Measurements from ENCODE around the gene SNX8. TPM values are rescaled to one million over a fixed set of nuclear protein-coding genes. Genes with fewer than 3 reads are reported as not detected.

Gene SNX8
- total and polyA plus RNA-seq, 9 of the 15 experiments (the other 6 are each of a cell fraction or from before 2014, with no cell fraction given), result 2.7 to 51.6 (median 16.9) TPM

- TF ChIP-seq HES1 (IDR thresholded peaks at IDR 0.05; ENCODE audit: low read depth) (no peak), SMC3 (conservative IDR thresholded peaks at IDR 0.05; ENCODE audit: insufficient read depth, low read depth, low read length) (no peak), ESRRA (IDR thresholded peaks at IDR 0.05; ENCODE audit: borderline replicate concordance, low read depth) (no peak; the same call in 1 of the 2 replicates), PURB (CRISPR knock-in tag; IDR thresholded peaks at IDR 0.05; ENCODE audit: low read depth) (no peak), ZBTB8A (IDR thresholded peaks at IDR 0.05; ENCODE audit: partially characterized antibody) (no peak), THRB (CRISPR knock-in tag; conservative IDR thresholded peaks at IDR 0.05) (no peak), ERF (CRISPR knock-in tag; IDR thresholded peaks at IDR 0.05) (0 out of 2 replicates have a peak, but pooled peaks have one; percentile 59), HNRNPL (IDR thresholded peaks at IDR 0.05; ENCODE audit: low read depth, low read length) (0 out of 2 replicates have a peak, but pooled peaks have one; percentile 27), E2F6 (IDR thresholded peaks at IDR 0.05; ENCODE audit: borderline replicate concordance in 1 of 2, extremely low read depth in 1 of 2, insufficient read depth in 1 of 2, insufficient read length in 1 of 2, low read depth in 1 of 2, low read length in 1 of 2, poor library complexity in 1 of 2, severe bottlenecking in 1 of 2) (peak; percentile 100), ZBTB5 (IDR thresholded peaks at IDR 0.05) (no peak), EP300 (IDR thresholded peaks at IDR 0.05; ENCODE audit: low read length) (no peak), MTA3 (IDR thresholded peaks at IDR 0.05; ENCODE audit: borderline replicate concordance) (no peak), NFIC (IDR thresholded peaks at IDR 0.05) (no peak), L3MBTL2 (IDR thresholded peaks at IDR 0.05) (peak; percentile 100), TAF9B (IDR thresholded peaks at IDR 0.05; ENCODE audit: partially characterized antibody) (no peak), HDGF (IDR thresholded peaks at IDR 0.05) (no peak), CC2D1A (IDR thresholded peaks at IDR 0.05) (no peak), ETS1 (conservative IDR thresholded peaks at IDR 0.05; ENCODE audit: control insufficient read depth, low read depth, low read length) (peak; percentile 79)
- TF ChIP-seq, protein P1, sequence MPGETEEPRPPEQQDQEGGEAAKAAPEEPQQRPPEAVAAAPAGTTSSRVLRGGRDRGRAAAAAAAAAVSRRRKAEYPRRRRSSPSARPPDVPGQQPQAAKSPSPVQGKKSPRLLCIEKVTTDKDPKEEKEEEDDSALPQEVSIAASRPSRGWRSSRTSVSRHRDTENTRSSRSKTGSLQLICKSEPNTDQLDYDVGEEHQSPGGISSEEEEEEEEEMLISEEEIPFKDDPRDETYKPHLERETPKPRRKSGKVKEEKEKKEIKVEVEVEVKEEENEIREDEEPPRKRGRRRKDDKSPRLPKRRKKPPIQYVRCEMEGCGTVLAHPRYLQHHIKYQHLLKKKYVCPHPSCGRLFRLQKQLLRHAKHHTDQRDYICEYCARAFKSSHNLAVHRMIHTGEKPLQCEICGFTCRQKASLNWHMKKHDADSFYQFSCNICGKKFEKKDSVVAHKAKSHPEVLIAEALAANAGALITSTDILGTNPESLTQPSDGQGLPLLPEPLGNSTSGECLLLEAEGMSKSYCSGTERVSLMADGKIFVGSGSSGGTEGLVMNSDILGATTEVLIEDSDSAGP (CRISPR knock-in tag; IDR thresholded peaks at IDR 0.05), result no peak; the same call in 1 of the 2 replicates
These were observed 39.6 kb upstream of the SNX8 start (continued) for GRCh38 chr7:2353936-2354185.

Measured in K562 (cell line).